ENCODE measurements around the gene RYR2.

DNA sequence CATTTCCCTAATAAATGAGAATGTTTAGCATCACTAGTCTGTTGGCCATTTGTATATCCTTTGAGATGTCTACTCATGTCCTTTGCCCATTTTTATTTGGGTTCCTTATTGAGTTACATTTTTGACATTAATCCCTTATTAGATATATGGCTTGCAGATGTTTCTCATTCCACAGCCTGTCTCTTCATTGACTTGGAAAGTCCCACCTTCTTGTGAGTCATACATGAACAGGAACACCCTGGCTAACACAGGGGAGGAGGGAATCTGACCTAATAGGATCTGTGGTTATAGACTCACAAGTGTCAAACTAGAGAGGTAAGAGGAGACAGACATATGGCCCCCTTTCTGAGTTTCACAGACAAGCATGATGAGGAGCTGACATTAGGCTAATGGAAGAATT is 837.2 kb downstream of the RYR2 start:
- TF ChIP-seq, protein P1, sequence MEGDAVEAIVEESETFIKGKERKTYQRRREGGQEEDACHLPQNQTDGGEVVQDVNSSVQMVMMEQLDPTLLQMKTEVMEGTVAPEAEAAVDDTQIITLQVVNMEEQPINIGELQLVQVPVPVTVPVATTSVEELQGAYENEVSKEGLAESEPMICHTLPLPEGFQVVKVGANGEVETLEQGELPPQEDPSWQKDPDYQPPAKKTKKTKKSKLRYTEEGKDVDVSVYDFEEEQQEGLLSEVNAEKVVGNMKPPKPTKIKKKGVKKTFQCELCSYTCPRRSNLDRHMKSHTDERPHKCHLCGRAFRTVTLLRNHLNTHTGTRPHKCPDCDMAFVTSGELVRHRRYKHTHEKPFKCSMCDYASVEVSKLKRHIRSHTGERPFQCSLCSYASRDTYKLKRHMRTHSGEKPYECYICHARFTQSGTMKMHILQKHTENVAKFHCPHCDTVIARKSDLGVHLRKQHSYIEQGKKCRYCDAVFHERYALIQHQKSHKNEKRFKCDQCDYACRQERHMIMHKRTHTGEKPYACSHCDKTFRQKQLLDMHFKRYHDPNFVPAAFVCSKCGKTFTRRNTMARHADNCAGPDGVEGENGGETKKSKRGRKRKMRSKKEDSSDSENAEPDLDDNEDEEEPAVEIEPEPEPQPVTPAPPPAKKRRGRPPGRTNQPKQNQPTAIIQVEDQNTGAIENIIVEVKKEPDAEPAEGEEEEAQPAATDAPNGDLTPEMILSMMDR (IDR thresholded peaks at IDR 0.05), result no peak
- TF ChIP-seq POLR2A (IDR thresholded peaks at IDR 0.05), result no peak
